PC-3 (cell line): Measurements from ENCODE around the gene HNF4A. TPM values are rescaled to one million over a fixed set of nuclear protein-coding genes. Genes with fewer than 3 reads are reported as not detected.

Experiments used
- ATAC-seq: fragments of 200-7000 bp; cut with Tn5 transposase; 2 replicates; pipeline ENCODE4 v1.9.1; 2020; ENCODE audit warnings: mild to moderate bottlenecking, moderate library complexity
- BruUV-seq: library from RNA; stranded (reverse); fragments of 400-500 nt; replicated peaks from 2 replicates; lab custom pipeline; 2021; lab: Mats Ljungman, UMichigan
- CTCF ChIA-PET: fragments of 300-600 bp; sonication (Branson Sonifier 250); formaldehyde crosslinking; loops from one replicate; lab custom pipeline; 2022; ENCODE audit warnings: antibody characterized with exemption; lab: Charles Lee
- POLR2A ChIA-PET: fragments of 300-600 bp; sonication (Branson Sonifier 250); formaldehyde crosslinking; loops from one replicate; lab custom pipeline; 2022; ENCODE audit warnings: antibody characterized with exemption; ENCODE audit not compliant: unreplicated experiment; lab: Charles Lee
- DNase-seq: peaks from one replicate; pipeline ENCODE4 v3.0.0-alpha.2; 2015
- H2AFZ ChIP-seq: fragments of 300-600 bp; sonication (generic); 2 replicates; pipeline ENCODE4 v1.6.0; 2016; ENCODE audit warnings: antibody characterized with exemption, low read length
- H3F3A ChIP-seq: fragments of 300-600 bp; sonication (generic); one replicate; pipeline ENCODE4 v1.6.0; 2017; ENCODE audit warnings: antibody characterized with exemption, low read length, control low read depth, mild to moderate bottlenecking; ENCODE audit not compliant: unreplicated experiment
- H3K27ac ChIP-seq: fragments of 300-600 bp; sonication (generic); 2 replicates; pipeline ENCODE4 v1.5.1; 2016; ENCODE audit warnings: mild to moderate bottlenecking, low read length
- H3K27me3 ChIP-seq: fragments of 300-600 bp; sonication (generic); 2 replicates; pipeline ENCODE4 v1.6.1; 2016; ENCODE audit warnings: low read length, mixed read lengths
- H3K36me3 ChIP-seq: fragments of 300-600 bp; sonication (generic); 2 replicates; pipeline ENCODE4 v1.6.1; 2016; ENCODE audit warnings: low read depth, mixed run types, low read length, mixed read lengths
- H3K4me1 ChIP-seq: fragments of 300-600 bp; sonication (generic); 2 replicates; pipeline ENCODE4 v1.5.1; 2016; ENCODE audit warnings: low read length; ENCODE audit not compliant: insufficient read depth
- H3K4me2 ChIP-seq: fragments of 300-600 bp; sonication (generic); 2 replicates; pipeline ENCODE4 v1.6.0; 2016; ENCODE audit warnings: low read length
- H3K4me3 ChIP-seq: fragments of 300-600 bp; sonication (generic); 2 replicates; pipeline ENCODE4 v1.5.1; 2016; ENCODE audit warnings: mild to moderate bottlenecking, low read length, mixed read lengths
- H3K79me2 ChIP-seq: fragments of 300-600 bp; sonication (generic); 2 replicates; pipeline ENCODE4 v1.6.1; 2017; ENCODE audit warnings: low read length, mixed read lengths
- H3K9ac ChIP-seq: fragments of 300-600 bp; sonication (generic); 2 replicates; pipeline ENCODE4 v1.6.0; 2016; ENCODE audit warnings: mild to moderate bottlenecking, low read length
- H3K9me2 ChIP-seq: fragments of 300-600 bp; sonication (generic); replicated peaks from 2 replicates; pipeline ENCODE4 v1.6.1; 2016; ENCODE audit warnings: mixed run types, low read length, mixed read lengths
- H3K9me3 ChIP-seq: fragments of 300-600 bp; sonication (generic); 2 replicates; pipeline ENCODE4 v1.6.1; 2016; ENCODE audit warnings: low read length, mixed read lengths
- H4K20me1 ChIP-seq: fragments of 300-600 bp; sonication (generic); 2 replicates; pipeline ENCODE4 v1.6.1; 2016; ENCODE audit warnings: low read length, mixed read lengths
- CTCF ChIP-seq: fragments of 300-600 bp; sonication (generic); conservative IDR thresholded peaks from 2 replicates; pipeline ENCODE4 v1.5.1; 2017; ENCODE audit warnings: antibody characterized with exemption, low read depth, mild to moderate bottlenecking, low read length
- EZH2 ChIP-seq: fragments of 300-600 bp; sonication (generic); IDR thresholded peaks from one replicate; pipeline ENCODE4 v1.6.1; 2017; ENCODE audit warnings: antibody characterized with exemption, mild to moderate bottlenecking, low read length; ENCODE audit not compliant: unreplicated experiment
- EZH2phosphoT487 ChIP-seq: fragments of 300-600 bp; sonication (generic); IDR thresholded peaks from 2 replicates; pipeline ENCODE4 v1.6.1; 2018; ENCODE audit warnings: mild to moderate bottlenecking, antibody characterized with exemption, low read length, borderline replicate concordance
- intact Hi-C: fragments of 100-400 bp; cut with micrococcal nuclease; formaldehyde crosslinking; loops from 2 replicates; pipeline ENCODE4 v1.9.0; 2023
- total RNA-seq: library from RNA; depleted of rRNA; stranded (reverse); fragments of >200 nt; gene quantifications from 2 replicates; pipeline ENCODE4 v1.2.3, GENCODE V29; 2014

HNF4A gene
- total RNA-seq, 1 experiment from 2014 or later, result not detected

- ChIA-PET CTCF (no interaction called here), POLR2A (no interaction called here)
- no peak for ATAC-seq
- H3K9ac ChIP-seq, result no peak overlapping the region
- BruUV-seq, result no TSS peak
- no peaks in the 10 kb centered on the region for H3K9me3 ChIP-seq
- no peaks in the 10 kb centered on the region for H3K36me3 ChIP-seq
- no peak overlapping the region for H3K4me3 ChIP-seq
- TF ChIP-seq EZH2phosphoT487 (no peak), EZH2 (no peak), CTCF (no peak)
- no peaks in the 10 kb centered on the region for H3F3A ChIP-seq
- no peak for DNase-seq
- H3K27me3 ChIP-seq, result no peaks in the 10 kb centered on the region
- H3K4me1 ChIP-seq, result peaks cover 7% of the 10 kb centered on the region; the same call in 1 of the 2 replicates
- H3K4me2 ChIP-seq, result no peak overlapping the region
- H3K27ac ChIP-seq, result no peak overlapping the region
- no peak overlapping the region for H2AFZ ChIP-seq
- H4K20me1 ChIP-seq, result no peaks in the 10 kb centered on the region
- H3K9me2 ChIP-seq, result no peaks in the 10 kb centered on the region
- no peaks in the 10 kb centered on the region for H3K79me2 ChIP-seq
- intact Hi-C loops, result no loop called here
Observed at GRCh38 chr20:44459271-44459670, 103.8 kb downstream of the HNF4A start.

- TF ChIP-seq EZH2 (no peak), EZH2phosphoT487 (no peak), CTCF (peak; percentile 86)
- no peaks in the 10 kb centered on the region for H3K9me2 ChIP-seq
- no peaks in the 10 kb centered on the region for H3K9me3 ChIP-seq
- H3K27me3 ChIP-seq, result no peaks in the 10 kb centered on the region
- H2AFZ ChIP-seq, result 0 out of 2 replicates have a peak overlapping the region, but pooled peaks have one; percentile 4
- peak overlapping the region; percentile 32 for H3K27ac ChIP-seq
- intact Hi-C loops, result loop anchor here (1.0 kb wide), 1 partner anchor 72 kb away; no protein-coding TSS in a partner anchor
- H3K79me2 ChIP-seq, result no peaks in the 10 kb centered on the region
- H3K4me2 ChIP-seq, result no peak overlapping the region
- H3K9ac ChIP-seq, result no peak overlapping the region
- ChIA-PET POLR2A (interaction anchor here (0.5 kb wide), 1 partner anchor 173 kb away, joined by 3 read pairs; no protein-coding TSS in a partner anchor), CTCF (interaction anchor here (0.5 to 1.1 kb wide), 4 partner anchors 10 to 247 kb away, joined by 3 to 6 read pairs (median 4); no protein-coding TSS in a partner anchor)
- H4K20me1 ChIP-seq, result no peaks in the 10 kb centered on the region
- ATAC-seq (peak; percentile 49), DNase-seq (peak; percentile 72)
- no TSS peak for BruUV-seq
- no peaks in the 10 kb centered on the region for H3K36me3 ChIP-seq
- no peak overlapping the region for H3K4me3 ChIP-seq
- peaks cover 19% of the 10 kb centered on the region for H3K4me1 ChIP-seq
- H3F3A ChIP-seq, result no peaks in the 10 kb centered on the region
Observed at GRCh38 chr20:44460795-44461141, 105.3 kb downstream of the HNF4A start.

GRCh38 chr20:44461142-44461802, 105.8 kb downstream of the HNF4A start:
- no peaks in the 10 kb centered on the region for H3K27me3 ChIP-seq
- BruUV-seq, result no TSS peak
- H3K9me2 ChIP-seq, result no peaks in the 10 kb centered on the region
- CTCF ChIA-PET, result interaction anchor here (0.7 to 1.1 kb wide), 5 partner anchors 10 to 249 kb away, joined by 3 to 6 read pairs (median 4); no protein-coding TSS in a partner anchor
- ATAC-seq (peak; percentile 32), DNase-seq (peak; percentile 31)
- 0 out of 2 replicates have a peak overlapping the region, but pooled peaks have one; percentile 4 for H2AFZ ChIP-seq
- no peak overlapping the region for H3K4me2 ChIP-seq
- intact Hi-C loops, result no loop called here
- TF ChIP-seq EZH2phosphoT487 (no peak), CTCF (peak; percentile 31; the same call in 1 of the 2 replicates)
- POLR2A ChIA-PET, result interaction anchor here (0.5 to 0.6 kb wide), 2 partner anchors 173 to 249 kb away, joined by 3 read pairs; no protein-coding TSS in a partner anchor
- no peaks in the 10 kb centered on the region for H3K36me3 ChIP-seq
- peaks cover 19% of the 10 kb centered on the region for H3K4me1 ChIP-seq
- no peak overlapping the region for H3K4me3 ChIP-seq
- no peak overlapping the region for H3K9ac ChIP-seq
- H3K27ac ChIP-seq, result peak overlapping the region; percentile 32
- no peaks in the 10 kb centered on the region for H3F3A ChIP-seq
- no peaks in the 10 kb centered on the region for H3K9me3 ChIP-seq
- no peaks in the 10 kb centered on the region for H3K79me2 ChIP-seq
- H4K20me1 ChIP-seq, result no peaks in the 10 kb centered on the region
